ENCODE data around the gene LDHAL6A. TPM values are rescaled to one million over a fixed set of nuclear protein-coding genes. Genes with fewer than 3 reads are reported as not detected.

LDHAL6A gene
- total RNA-seq, 4 donors from 2014 or later, result not detected

DNA sequence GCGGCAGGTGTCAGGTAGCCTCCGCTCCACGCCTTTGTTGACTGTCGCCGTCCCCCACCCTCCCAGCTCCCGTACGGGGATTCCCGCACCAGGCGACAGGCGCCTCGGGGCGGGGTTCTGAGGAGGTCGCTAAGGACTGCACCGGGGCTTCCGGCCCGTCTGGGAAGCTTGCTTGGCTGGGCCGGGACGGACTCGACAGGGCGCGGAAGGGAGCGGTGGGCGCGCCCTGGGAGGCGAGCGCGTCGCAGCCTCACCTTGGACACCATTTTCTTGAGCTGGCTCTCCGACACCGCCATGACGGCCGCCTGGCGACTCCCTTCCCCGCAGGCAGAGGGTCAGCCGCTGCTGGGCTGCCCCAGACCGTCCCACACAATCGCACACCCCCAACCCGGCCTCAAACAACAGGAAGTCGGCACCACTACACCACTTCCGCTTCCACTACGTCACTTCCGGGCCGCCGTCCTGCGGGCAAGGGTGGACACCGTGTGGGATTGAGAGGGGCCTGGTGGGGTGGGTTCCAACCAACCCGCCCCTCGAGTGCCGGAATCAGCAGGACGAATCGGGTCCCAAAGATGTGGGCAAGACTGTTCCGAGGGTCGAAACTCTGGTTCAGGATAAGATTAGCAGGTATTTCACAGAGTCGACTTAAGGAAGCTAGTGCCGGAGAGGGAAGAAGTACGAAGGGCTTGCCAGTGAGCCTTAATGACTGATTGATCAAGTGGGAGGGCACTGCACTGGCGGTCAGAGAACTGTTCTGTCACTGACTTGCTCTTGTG lies 71.1 kb downstream of the LDHAL6A start, which contains the start of gene TSG101:
Gene TSG101 (minus strand): TSS at position 422 of the 776 bp plus-strand sequence. CDS start 126 bp downstream, at position 296.
- 0 to 1% methylated on average over 37 to 42 of the region's 57 CpGs for WGBS, 2 donors
- TF ChIP-seq, protein P1, sequence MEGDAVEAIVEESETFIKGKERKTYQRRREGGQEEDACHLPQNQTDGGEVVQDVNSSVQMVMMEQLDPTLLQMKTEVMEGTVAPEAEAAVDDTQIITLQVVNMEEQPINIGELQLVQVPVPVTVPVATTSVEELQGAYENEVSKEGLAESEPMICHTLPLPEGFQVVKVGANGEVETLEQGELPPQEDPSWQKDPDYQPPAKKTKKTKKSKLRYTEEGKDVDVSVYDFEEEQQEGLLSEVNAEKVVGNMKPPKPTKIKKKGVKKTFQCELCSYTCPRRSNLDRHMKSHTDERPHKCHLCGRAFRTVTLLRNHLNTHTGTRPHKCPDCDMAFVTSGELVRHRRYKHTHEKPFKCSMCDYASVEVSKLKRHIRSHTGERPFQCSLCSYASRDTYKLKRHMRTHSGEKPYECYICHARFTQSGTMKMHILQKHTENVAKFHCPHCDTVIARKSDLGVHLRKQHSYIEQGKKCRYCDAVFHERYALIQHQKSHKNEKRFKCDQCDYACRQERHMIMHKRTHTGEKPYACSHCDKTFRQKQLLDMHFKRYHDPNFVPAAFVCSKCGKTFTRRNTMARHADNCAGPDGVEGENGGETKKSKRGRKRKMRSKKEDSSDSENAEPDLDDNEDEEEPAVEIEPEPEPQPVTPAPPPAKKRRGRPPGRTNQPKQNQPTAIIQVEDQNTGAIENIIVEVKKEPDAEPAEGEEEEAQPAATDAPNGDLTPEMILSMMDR (IDR thresholded peaks at IDR 0.05), result no peak
- TF ChIP-seq POLR2A (IDR thresholded peaks at IDR 0.05), result peak in 1 of 2 donors; percentile 56
- intact Hi-C loops (cut with DNase I; ENCODE audit: low total_unique reads), result loop anchor here (10.0 kb wide), 1 partner anchor 48 kb away; no protein-coding TSS in a partner anchor
- H3K4me3 ChIP-seq (ENCODE audit: low read depth, poor library complexity, severe bottlenecking), result peak within 1 kb of the TSS; percentile 86
- DNase-seq (ENCODE audit: low spot score in 2 of 2), result peak; percentile 87 to 98

DNA sequence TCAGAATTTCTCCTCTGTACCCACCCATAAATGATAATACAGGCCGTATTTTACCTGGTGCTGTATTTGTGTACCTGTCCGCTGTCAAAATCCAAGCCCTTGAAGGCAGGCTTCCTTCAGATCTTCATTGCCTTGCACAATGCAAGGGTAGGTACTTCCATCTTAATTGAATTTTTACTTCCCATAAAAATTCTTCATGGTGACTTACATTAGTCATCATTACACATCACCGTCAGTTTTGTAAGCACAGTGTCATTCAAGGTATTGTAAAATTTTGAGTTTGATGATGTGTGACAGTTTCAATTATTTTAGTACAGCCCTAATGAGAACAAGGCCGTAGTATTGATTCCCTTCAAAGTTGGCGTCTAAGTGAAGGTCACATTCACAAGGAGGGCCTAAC lies 71.9 kb downstream of the LDHAL6A start:
- peak overlapping the region; percentile 86 for H3K4me3 ChIP-seq (ENCODE audit: low read depth, poor library complexity, severe bottlenecking)
- intact Hi-C loops (cut with DNase I; ENCODE audit: low total_unique reads), result loop anchor here (10.0 kb wide), 1 partner anchor 47 kb away; no protein-coding TSS in a partner anchor
- DNase-seq (ENCODE audit: low spot score in 2 of 2), result no peak
- no peak for TF ChIP-seq POLR2A (IDR thresholded peaks at IDR 0.05)
- TF ChIP-seq, protein P1 (IDR thresholded peaks at IDR 0.05), result no peak
- WGBS, 2 donors, result 26 to 27% methylated on average over 5 of the region's 5 CpGs

Other genes with a start within 250 kb of the LDHAL6A start
- under 1 TPM in 1 of 4 donors, not detected in 3; 0.84 TPM for gene SAA4, start 219.1 kb upstream of the LDHAL6A start, total RNA-seq
- 1 to 10 TPM; 2.8 to 5.5 (median 3.9) TPM for gene SAA2, start 207.2 kb upstream of the LDHAL6A start, total RNA-seq
- gene SAA1, start 189.6 kb upstream of the LDHAL6A start, total RNA-seq, result 10 to 100 TPM; 16.8 to 44.3 (median 32.7) TPM
- gene HPS5, start 133.7 kb upstream of the LDHAL6A start, total RNA-seq, result 10 to 100 TPM in 3 of 4 donors, 1 to 10 TPM in 1; 10.0 to 26.4 (median 20.4) TPM
- 10 to 100 TPM; 46.4 to 73.0 (median 53.5) TPM for gene GTF2H1, start 133.3 kb upstream of the LDHAL6A start, total RNA-seq
- gene LDHA, start 61.3 kb upstream of the LDHAL6A start, total RNA-seq, result 100 to 1,000 TPM; 488 to 761 (median 562) TPM
- not detected for gene LDHC, start 43.5 kb upstream of the LDHAL6A start, total RNA-seq
- gene TSG101, start 71.1 kb downstream of the LDHAL6A start, total RNA-seq, result 100 to 1,000 TPM in 1 of 4 donors, 10 to 100 TPM in 3; 76.9 to 103 (median 85.8) TPM
- 10 to 100 TPM; 21.4 to 50.2 (median 31.3) TPM for gene UEVLD, start 132.9 kb downstream of the LDHAL6A start, total RNA-seq
- gene MISFA, start 143.9 kb downstream of the LDHAL6A start, total RNA-seq, result 1 to 10 TPM in 3 of 4 donors, not detected in 1; 1.3 to 2.8 (median 2.1) TPM
- gene SPTY2D1, start 178.5 kb downstream of the LDHAL6A start, total RNA-seq, result 10 to 100 TPM; 15.8 to 25.4 (median 19.7) TPM
- gene TMEM86A, start 242.9 kb downstream of the LDHAL6A start, total RNA-seq, result 10 to 100 TPM; 37.6 to 96.2 (median 52.8) TPM

Measured in lower leg skin (tissue), 4 donors.